HG03439 (cell line): ENCODE measurements around the gene SIPA1.
"Not testable (repeated sequence)": the region's sequence is repeated elsewhere in the genome, so short reads cannot be mapped to it uniquely, and the experiment has no call there.

Source experiments
- ATAC-seq: cut with Tn5 transposase; IDR thresholded peaks from one replicate; pipeline ENCODE4 v1.9.1; 2021; ENCODE audit warnings: mild to moderate bottlenecking, moderate library complexity; ENCODE audit not compliant: unreplicated experiment

SIPA1 gene

DNA sequence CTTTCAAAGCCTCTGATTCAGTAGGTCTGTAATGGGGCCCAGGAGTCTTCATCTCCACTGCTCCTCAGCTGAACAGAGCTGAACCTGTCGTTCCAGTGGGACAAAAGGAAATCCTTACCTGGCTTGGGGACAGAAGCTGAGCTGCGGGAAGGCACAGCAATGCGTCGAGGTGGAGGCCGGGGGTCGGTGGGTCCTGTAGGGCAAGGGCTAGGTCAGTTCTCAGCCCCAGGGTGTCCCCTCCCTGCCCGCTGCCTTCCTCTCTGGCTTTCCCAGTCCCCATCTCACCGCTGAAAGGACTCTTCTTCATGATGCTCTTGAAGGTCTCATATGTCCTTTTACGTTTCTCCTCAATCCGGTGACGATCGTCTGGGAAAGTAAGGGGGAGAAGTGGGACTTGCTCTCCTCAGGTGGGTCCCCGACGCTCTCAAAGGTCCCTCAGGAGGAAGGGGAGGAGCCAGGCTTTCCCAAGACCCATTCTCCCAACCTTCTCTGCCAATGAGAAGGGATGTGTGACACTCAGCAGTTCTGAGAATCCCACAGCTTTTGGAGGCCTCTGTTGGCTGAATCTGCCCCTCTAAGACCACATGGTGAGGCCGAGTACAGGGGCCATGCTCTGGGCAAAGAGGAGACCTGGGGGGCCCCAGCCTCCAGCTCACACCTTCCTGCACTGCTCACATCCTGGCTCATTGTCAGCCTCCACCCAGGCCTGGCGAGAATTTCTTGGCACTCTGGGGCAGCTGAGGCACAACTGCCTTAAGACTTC lies 17.9 kb downstream of the SIPA1 start:
- ATAC-seq, result no peak

DNA sequence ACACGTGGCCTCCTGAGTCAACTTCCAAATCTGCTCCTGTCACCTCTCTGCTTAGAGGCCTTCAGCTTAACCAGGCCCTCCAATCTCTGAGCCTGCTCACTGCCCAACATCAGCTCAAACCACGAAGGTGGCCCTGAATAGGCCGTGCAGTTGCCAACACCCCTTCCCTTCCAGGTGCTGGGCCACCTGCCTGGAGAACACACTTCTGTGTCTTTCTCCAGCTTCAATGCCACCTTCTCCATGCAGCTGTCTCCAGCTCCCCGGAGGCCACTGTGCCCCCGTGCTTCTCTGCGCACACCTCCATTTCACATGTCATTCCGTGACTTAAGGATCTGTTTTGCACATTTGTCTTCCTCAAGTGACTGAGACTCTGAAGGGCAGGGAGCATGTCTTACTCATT lies 19.5 kb downstream of the SIPA1 start:
- ATAC-seq, result no peak

DNA sequence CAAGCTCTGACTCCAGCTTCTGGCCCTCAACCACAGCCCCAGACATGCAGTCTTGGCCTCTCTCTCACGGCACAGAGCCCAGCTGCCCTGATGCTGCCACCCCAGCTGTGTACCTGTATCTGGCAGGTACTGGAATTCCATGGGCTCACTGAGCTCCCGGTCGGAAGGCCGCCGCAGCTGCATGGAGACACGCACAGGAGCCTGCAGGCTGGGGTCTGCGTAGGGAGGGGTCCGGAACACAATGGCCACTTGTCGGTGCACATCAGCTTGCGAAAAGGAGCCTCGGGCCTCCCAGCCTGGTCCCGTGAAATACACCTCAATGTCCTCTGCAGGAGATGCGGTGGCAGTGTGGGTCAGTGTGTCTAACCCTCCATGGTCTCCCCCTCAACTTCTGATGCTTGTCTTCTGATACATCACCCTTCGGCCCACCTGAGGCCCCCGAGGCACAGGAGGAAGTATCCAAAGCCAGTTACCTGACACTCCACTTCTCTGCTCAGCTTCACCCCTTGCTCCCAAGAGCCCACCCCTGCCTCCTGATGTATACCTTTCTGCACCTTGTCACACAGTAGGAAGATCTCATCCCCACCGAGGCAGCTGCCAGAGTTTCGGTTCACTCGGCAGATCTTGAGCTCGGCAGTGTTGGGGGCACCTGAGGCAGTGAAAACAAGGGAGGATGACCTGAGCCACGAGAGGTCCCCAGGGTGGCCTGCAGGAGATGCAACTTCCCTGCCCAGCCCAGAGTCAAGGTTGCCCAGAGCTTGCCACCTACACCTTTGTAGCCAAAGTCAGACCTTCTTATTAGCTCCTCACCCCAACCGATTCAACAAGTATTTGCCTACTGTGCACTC lies 20.5 kb downstream of the SIPA1 start:
- ATAC-seq, result no peak

DNA sequence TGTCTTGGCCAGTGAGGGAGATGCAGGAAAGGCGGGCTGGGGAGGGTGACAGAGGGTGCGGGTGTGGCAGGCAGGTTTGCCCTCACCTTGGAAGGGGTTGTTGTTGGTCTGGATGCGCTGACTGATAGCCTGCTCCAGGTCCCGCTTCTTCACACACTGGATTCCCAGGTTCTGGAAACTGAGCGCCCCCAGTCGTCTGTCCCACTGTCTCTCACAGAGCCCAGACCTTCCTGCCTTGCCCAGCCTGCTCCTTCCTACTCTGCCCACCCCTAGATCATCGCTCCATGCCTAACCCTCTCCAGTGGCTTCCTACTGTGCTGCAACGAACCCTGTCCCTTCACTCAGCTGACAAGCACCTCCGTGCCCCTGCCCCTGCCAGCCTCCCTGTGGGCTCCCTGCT lies 22.1 kb downstream of the SIPA1 start:
- no peak for ATAC-seq

DNA sequence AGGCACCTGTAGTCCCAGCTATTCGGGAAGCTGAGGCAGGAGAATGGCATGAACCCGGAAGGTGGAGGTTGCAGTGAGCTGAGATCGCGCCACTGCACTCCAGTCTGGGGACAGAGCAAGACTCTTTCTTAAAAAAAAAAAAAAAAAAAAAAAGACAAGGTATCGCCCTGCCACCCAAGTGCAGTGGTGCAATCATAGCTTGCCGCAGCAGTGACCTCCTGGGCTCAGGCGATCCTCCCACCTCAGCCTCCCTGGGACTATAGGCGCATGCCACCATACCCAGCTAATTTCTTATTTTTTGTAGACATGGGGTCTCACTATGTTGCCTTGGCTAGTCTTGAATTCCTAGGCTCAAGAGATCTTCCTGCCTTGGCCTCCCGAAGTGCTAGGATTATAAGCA lies 23.0 kb downstream of the SIPA1 start:
- ATAC-seq, result not testable (repeated sequence)

DNA sequence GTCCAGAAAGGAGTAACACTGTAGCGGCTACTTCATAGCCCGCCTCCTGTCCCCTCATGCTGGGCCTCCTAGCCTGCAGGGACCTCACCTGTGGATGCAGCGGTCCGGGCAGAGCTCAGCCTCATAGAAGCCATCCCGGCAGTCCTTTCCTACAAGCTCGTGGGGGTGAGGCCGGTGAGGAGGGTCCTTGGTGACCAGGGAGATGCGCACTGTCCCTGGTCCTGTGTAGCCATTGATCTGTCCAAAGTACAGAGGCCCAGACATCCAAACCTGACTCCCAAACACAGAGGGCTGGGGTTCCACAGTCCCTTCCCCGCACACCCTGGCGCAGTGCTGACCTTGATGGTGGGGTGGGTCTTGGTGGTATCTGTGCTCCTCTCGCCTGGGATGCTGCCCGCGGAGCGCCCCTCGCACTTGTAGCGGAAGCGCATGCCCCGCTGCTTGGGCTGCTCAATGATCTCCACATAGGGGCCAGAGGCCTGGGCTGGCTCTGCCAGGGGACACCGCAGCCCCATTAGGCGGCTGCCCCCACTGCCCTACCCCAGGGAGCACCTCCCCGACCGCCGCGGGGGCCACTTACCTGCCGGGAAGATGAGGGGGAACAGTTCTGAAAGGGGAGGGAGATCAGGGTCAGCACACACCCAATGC lies 23.8 kb downstream of the SIPA1 start:
- no peak for ATAC-seq

DNA sequence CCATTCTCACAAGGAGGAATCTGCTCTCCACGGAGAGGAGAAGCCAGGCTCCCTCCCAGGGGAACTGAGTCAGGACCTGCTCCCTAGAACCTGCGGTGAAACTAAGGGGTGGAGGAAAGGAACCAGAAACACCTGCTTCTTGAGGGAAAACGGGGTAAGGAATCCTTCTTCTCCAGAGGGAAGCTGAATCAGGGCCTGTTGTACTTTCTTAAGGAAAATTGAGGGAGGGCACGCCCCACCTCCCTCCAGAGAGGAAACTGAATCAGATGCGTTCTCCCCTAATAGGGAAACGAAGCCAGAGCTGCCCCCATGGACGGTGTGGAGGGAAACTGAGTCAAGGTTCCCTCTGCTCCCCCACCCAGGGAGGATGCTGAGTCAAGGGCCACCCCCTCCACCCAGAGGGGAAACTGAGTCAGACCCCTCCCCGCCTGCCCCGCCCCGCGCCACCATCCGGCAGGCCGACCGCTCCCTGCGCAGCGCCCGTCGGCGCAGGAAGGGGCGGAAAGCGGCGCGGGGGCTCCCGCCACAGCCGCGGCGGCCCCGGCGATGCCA lies 24.4 kb downstream of the SIPA1 start:
- ATAC-seq, result no peak

DNA sequence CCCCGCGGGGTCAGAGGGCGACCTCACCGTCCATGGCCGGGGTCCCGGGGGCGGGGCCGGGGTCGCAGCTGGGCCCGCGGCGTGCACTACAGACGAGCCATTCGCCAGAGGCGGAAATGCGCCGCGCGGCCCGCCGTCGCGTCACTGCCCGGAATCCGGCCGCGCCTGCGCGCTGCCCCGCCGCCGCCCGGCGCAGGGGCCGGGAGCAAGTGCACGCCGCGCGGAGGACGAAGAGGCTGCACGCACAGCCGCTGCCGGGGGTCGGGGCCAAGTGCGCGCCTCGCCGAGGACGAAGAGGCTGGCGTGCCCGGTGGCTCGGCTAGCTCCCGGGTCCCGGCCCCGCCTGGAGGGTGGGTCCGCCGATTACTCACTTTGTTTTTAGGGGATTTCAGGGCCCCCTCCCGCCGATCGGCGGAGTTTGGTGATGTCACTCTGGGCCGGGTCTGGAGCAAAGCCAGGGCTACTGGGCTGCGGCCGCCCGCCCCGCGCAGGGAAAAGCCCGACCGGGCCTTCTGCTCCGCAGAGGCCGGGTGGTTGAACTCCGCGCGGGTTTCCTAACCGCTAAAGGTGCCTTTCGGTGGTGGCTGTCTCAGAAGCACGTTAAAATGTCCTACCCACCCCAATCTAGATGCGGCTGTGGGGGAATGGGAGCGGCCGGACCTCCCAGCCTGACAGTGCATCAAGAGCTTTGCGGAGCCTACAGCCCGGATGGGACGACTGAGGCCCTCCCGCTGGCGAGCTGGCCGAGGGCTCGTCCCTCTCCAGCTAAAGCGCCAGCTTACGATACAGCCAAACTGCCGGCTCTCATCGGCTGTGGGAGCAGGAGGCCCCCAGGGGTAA lies 25.1 kb downstream of the SIPA1 start, which contains the start of gene RELA:
Gene RELA (minus strand): TSS at position 118 of the 840 bp plus-strand sequence. CDS start 84 bp downstream, at position 34.
- peak; percentile 81 for ATAC-seq

DNA sequence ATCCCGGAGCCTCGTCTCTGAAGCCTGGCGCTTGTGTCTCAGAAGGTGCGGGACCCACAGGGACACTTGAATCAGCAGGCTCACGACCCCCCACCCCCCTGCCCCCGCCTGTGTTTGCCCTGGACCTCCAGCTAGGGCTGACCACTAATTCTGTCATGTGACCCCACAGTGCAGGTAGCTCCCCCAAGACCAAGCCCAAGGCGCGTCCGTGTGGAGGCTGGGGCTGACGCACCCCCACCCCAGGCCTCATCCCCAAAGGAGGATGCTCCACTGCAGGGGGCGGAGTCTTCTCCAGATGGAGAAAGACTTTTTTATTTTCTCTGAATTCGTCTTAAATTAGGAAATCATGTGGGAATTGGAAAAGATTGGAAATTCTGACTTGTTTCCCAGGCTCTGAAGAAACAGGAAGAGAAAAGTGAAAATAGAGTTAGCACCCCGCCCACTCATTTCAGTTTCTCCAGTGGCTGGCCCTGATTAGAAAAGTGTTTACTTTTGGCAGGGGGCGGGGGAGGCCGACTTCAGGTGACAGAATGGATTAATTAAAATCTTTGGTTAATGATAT lies 25.8 kb downstream of the SIPA1 start:
- ATAC-seq, result peak; percentile 15

DNA sequence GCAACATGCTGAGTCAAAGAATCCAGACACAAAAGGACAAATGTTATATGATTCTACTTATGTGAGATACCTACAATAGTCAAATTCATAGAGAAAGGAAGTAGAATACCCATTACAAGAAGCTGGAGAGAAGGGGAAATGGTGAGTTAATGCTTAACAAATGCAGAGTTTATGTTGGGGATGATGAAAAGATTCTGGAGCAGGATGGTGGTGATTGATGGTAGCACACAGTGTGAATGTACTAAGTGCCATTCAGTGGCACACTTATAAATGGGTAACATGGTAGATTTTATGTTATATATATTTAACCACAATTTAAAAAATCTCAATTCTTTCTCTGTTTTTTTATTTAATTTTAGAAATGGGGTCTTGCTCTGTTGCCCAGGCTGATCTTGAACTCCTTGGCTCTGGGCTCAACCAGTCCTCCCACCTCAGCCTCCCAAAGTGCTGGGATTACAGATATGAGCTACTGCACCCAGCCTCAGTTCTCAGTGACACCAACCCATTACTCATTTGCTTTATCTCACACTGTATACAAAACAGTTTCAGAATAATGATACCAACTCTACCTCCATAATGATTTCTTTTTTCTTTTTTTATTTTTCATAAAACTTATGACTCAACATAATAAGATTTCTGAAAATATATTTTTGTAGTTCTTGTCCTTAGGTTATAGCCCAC lies 34.4 kb downstream of the SIPA1 start:
- ATAC-seq, result no peak

DNA sequence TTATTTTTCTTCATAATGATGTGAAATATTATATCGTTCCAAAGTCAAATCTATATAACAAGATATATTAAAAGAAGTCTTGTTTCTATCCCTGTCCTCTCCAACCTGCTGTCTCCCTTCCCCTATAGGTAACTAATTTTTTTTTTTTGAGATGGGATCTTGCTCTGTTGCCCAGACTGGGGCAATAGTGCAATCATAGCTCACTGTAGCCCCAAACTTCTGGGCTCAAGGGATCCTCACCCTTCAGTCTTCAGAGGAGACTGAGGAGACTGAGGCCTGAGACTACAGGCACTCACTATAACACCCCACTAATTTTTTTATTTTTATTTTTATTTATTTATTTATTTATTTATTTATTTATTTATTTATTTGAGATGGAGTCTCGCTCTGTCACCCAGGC lies 35.1 kb downstream of the SIPA1 start:
- ATAC-seq, result no peak

DNA sequence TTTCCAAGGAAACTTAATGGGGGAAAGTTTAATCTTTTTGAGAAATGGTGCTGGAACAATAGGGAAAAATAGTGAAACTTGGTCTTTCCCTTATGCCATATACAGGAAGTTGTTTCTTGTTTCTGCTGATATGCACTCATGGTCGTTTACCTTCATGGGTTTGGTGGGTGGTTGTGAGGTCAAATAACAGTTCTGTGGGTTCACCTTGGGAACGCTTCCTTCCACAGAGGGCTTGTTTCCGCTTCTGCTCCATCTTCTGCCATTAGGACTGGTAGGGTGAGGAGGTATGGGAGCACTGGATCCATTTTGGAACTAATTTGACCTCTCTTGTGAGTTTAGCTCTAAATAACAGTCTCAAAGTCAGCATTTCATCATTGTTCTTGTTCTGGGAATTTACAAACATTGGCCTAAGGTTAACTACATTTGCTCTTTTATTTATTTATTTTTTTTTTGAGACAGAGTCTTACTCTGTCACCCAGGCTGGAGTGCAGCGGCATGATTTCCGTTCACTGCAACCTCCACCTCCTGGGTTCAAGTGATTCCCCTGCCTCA lies 42.4 kb downstream of the SIPA1 start:
- ATAC-seq, result no peak

DNA sequence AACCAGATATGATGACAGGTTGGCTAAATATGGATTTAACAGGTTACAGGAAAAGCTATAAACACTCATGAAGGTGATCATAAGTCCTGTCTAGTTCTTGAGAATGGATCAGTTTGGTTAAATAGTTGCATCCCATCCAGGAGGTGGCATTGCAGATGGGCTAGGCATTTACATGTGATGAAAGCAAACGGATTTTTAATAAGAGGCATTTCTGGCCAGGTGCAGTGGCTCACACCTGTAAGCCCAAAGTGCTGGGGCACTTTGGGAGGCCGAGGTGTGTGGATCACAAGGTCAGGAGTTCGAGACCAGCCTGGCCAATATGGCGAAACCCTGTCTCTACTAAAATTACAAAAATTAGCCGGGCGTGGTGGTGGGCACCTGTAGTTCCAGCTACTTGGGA lies 45.6 kb downstream of the SIPA1 start:
- ATAC-seq, result not testable (repeated sequence)

DNA sequence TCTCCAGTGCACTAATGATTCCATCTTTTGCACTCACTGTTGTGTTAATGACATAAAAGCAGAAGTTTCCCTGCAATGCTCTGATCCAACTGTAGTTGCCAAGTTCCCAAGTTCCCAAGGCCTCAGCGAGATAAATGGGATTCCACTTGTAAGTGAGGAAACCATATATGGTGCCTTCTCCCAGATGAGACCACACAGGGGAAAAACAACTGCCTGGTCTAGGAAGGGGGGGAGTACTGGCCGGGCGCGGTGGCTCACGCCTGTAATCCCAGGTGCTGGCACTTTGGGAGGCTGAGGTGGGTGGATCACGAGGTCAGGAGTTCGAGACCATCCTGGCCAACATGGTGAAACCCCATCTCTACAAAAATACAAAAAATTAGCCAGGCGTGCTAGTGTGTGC lies 48.1 kb downstream of the SIPA1 start:
- ATAC-seq, result no peak

DNA sequence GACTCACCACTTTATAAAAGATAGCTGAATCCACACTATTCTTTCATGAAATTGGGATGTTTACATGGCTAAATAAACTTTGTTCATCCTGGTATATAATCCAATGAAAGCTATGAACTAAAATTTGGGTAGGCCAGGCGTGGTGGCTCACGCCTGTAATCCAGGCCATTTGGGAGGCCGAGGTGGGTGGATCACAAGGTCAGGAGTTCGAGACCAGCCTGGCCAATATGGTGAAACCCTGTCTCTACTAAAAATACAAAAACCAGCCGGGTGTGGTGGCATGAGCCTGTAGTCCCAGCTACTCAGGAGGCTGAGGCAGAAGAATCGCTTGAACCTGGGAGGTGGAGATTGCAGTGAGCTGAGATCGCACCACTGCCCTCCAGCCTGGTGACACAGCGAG lies 53.9 kb downstream of the SIPA1 start:
- not testable (repeated sequence) for ATAC-seq

DNA sequence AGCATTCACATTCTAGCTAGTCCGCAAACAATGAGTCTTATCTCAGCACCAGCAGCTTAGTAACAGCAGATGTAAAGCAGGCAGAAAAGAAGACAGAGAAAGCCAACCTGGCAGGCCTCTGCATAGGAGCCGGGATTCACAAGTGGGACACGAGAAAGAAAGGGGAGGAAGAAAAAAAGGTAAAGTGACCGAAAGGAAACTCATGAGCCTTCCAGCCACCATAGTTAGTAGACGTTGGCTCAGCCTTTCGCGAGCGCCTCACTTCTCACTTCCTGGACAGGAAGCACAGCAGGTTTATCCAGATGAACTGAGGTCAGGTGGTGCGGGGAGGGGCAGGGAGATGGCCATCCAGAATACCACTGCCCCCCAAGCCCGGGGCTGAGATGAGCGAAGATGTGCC lies 54.5 kb downstream of the SIPA1 start:
- no peak for ATAC-seq

DNA sequence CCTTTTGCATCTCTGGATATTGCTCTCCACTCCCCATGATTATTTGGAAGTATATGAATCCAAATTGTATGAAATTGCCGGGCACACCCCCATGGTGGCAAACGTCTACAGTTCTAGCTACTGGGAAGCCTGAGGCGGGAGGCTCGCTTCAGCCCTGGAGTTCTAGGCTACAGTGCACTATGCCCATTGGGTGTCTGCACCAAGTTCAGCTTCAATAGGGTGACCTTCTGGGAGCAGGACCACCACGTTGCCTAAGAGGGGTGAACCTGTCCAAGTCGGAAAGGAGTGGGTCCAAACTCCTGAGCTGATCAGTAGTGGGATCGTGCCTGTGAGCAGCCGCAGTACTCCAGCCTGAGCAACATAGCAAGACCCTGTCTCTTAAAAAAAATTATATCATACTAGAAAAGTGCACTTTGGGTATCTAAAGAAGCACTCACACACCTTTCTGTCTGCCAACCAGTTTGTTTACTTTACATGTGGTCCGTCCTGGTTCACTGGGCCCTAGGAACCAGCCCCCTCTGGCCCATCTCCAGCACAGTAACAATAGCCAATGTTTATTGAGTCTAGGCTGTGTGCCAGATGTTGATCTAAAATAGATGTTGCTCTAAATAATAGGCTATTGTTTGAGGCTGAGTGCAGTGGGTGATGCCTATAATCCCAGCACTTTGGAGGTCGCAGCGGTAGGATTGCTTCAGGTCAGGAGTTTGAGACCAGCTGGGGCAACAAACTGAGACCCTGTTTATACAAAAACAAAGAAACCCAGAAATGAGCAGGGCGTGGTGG lies 57.7 kb downstream of the SIPA1 start:
- ATAC-seq, result no peak

DNA sequence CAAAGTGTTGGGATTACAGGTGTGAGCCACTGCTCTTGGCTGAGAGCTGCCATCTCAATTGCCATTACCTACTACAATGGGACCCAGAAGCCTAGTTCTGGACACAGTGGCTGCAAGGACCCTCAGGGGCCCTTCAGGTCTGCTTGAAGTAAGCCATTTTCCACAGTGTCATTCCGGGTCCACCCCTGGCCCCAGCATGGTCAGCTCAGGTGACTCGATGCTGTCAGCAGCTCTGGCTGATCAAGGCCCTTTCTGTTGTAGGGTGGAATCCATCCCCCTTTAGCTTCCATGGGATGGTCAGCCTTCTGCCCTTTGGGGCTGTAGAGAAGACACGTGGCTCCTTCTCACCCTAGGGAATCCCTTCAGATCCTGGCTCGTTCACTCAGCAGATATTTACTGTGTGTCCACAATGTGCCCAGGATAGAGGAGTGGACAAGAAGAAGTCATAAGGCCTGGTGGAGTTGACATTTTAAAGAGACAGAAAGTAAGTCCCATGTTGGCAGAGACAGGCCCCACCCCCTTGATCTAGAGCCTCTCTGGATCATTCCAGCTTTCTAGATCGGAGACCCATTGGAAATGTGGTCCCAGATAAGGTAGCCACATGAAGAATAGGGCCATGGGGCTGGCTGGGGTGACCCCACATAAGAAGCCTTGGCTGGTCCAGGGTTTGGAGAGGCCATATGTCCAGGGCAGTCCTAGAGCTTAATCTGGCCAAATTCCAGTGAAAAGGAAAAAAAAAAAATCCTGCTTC lies 59.1 kb downstream of the SIPA1 start:
- no peak for ATAC-seq
